HG03439 (cell line): ENCODE measurements around the gene TNFRSF14.
"Not testable (repeated sequence)": the region's sequence is repeated elsewhere in the genome, so short reads cannot be mapped to it uniquely, and the experiment has no call there.

ENCODE experiments used
- ATAC-seq: cut with Tn5 transposase; IDR thresholded peaks from one replicate; pipeline ENCODE4 v1.9.1; 2021; ENCODE audit warnings: mild to moderate bottlenecking, moderate library complexity; ENCODE audit not compliant: unreplicated experiment

The TNFRSF14 gene

GRCh38 chr1:2538376-2538775 is 17.8 kb upstream of the TNFRSF14 start:
- ATAC-seq: no peak

- ATAC-seq: no peak
These were observed 17.3 kb upstream of the TNFRSF14 start for GRCh38 chr1:2538872-2539271.

DNA sequence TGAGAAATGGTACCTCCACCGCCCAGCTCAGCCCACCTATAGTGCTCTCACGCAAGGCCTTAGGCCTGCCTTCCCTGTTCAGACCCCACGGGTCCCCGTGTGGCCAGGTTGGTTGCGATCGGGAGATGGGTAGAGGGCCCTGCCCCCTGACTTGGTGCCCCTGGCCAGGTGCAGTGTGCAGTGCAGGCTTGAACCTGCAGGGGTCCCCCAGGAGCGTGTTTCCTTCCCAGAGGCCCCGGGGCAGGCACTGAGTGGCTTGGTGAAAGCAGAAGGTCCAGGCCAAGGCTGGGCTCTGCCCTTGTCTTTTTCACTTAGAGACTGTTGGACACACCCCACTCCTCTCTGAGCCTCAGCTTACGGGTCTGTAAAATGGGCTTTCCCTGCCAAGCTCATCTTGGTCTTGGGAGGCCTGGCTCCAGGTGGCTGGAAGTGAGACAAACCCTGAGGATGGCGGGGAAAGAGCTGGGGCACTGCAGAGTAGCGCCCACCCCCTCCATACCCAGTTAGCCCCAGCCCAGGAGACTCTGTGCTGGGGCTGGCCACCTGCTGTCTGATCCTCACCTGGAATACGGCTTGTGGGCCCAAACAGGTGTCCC is 16.8 kb upstream of the TNFRSF14 start:
- ATAC-seq: no peak

DNA sequence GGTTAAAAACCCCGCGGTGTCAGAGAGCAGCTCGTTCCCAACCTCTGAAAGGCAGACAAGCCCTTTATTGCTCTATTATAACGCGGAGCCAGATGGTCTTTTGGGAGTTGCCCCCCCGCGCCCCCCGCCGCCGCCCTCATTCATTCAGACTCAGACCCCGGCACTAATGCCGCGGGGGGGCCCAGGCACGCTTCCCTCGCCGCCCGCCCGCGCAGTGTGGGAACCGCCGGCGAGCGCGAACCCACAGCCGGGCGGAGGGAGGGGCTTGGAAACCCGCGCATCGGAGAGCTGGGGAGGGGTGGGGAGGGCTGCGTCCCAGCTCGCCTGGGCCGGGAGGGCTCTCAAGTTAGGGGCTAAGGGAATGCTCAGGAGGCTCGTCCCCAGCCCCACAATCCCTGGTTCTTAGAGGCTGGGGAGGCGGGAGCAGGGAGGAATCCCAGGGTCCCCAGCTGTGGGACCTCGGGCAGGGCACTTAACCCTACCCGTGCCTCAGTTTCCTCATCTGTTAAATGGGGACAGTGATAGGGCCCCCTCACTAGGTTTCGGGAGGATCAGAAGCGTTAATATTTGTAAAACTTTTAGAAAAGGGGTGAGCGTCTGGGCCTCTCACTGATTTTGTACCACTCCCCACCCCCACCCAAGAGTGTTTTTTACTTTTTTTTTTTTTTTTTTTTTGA is 15.2 kb upstream of the TNFRSF14 start:
- no peak for ATAC-seq

DNA sequence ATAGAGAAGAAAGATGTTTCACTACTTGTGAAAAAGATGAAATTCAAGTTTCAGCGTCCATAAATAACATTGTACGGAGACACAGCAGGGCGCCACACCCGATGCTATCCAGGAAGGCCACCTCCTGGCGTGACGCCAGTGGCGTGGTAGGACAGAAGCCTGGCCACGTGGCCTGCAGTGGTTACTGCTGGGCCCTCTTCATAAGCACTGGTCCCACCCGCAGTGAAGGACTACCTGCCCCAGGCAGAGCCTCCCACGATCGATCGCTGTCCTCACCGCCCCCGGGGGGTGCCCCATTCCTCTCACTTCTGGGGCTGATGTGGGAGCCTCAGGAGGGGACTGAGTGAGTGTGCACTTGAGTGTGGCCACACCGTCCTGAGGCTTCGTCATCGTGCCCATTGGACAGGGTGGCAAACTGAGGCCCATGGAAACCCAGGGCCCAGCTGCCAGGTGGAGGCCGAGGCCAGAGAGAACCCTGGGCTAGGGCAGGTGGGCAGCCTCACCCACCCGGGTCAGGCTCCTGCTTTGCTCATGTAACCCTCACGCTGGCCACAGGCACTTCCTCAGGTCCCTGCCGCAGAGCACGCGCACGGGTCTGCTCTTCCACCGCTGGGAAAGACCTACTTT is 14.4 kb upstream of the TNFRSF14 start:
- no peak for ATAC-seq

DNA sequence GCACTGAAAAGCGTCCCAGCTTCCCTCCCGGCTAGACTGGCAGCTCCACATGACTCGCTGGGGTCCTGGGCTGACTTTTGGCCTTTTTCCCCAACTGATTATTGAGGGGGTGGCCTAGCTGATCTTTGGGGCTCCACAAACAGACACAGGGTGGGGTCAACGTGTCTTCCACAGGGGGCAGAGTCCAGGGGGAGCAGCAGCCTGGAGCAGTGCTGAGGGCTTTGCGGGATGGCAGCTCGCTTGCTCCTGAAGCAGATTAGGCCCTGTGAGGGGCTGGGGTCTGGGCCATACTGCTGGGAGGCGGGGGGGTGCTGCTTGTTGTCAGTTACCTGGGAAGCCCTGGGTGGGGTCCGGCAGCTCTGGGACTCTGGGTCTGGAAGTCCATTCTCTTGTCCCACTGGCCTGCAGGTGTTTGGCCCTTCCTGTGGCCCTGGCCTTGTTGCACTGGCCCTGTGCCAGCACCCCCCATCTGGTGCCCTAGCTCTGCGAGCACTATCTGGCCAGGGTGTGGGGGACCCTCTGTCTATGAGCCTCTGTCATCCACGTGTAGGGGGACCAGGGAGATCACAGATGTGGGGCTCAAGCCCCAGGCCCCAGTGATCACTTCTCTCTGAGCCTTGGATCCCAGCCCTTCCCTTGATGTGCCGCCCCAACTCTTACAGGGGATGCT is 13.8 kb upstream of the TNFRSF14 start:
- no peak for ATAC-seq

GRCh38 chr1:2543543-2544092 is 12.6 kb upstream of the TNFRSF14 start:
- no peak for ATAC-seq

GRCh38 chr1:2544093-2544874 is 11.9 kb upstream of the TNFRSF14 start:
- ATAC-seq: no peak

- no peak for ATAC-seq
These were observed 11.1 kb upstream of the TNFRSF14 start for GRCh38 chr1:2544875-2545640.

- ATAC-seq: peak; percentile 30
These were observed 10.2 kb upstream of the TNFRSF14 start for GRCh38 chr1:2545754-2546514.

GRCh38 chr1:2546515-2547209 is 9.5 kb upstream of the TNFRSF14 start:
- ATAC-seq: peak; percentile 34

DNA sequence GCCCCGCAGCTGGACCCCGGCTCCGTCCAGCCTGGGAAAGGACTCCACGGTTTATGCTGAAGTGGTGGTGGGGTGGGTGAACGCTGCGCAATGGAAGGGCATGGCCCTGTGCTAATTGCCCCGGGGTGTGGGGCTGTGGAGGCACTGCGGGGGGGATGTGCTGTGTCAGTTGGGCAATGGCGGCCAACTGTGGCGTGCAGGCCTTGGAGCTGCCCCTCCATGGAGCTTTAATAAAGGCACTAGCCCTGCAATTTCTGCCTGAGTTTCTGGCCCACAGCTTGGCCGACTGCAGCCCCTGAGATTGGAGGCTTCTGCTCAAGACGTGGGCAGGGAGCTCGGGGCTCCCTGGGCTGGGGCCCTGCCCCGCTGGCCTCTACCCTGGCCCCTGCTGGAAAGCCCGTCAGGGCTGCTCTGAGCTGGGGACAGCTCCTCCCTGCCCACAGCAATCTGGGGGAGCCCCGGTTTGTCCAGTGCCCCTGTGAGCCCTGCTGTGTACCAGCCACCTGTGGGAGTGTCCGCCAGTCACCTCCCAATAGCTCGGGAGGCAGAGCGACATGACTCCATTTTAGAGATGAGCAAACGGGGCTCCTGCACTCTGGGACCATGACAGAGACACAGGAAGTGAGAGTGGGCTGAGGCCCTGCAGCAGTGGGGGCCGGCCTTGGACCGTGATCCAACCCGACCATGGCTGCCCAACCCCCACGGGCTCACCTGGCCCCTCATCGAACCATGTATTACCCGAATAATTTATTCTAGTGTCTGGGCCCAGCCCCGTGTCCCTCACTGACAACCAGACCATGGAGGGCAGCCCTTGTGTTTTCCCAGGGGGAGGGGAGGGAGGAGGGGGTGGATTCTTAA is 8.7 kb upstream of the TNFRSF14 start:
- ATAC-seq: no peak

DNA sequence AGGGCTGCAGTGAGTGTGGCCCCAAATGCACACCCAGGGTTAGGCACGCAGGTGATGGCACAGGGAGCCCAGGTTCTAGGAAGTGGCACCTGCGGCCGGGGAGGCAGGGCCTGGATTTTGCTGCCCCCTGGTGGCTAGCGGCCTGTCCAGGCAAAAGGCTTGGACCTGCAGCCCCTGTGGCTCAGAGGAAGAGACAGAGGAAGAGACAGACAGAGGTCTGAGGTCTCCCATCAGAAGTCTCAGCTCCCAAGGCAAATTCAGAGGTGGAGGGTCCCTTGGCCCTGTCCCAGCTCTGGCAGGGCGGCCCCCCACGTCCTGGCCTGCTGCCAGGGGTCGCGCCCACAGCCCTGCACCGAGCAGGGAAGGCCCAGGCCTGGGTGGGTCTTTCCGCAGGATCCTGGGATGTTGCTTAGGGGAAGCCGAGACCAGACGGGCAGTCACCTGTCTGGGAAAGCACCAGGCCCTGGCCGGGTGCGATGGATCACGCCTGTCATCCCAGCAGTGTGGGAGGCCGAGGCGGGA is 8.0 kb upstream of the TNFRSF14 start:
- ATAC-seq: peak; percentile 12

DNA sequence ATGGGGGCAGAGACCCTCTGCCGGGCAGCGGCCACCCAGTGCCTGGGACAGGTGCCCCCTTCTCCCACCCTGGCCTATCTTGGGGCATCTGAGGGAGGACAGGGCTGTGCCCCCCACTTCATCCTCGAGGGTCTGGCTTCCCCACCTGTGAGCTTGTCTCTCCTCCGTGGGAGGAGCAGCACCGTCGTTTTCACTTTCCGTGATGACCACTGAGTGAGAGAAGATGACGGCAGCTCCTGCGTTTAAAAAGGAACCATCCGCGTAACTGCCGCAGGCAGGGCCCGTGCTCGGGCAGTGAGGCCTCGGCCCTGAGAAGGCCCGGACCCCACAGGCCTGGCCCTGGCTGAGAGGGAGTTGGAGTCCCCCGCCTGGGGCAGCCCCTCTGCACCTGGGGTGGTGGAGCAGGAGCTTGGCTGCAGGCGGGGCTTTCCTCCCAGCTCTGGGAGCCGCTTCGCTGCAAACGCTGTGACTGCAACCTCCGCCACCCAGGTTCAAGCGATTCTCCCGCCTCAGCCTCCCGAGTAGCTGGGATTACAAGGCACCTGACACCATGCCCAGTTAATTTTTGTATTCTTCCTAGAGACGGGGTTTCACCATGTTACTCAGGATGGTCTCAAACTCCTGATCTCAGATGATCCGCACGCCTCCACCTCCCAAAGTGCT is 6.7 kb upstream of the TNFRSF14 start:
- ATAC-seq: not testable (repeated sequence)

- not testable (repeated sequence) for ATAC-seq
These were observed 5.8 kb upstream of the TNFRSF14 start for GRCh38 chr1:2550309-2550861.

DNA sequence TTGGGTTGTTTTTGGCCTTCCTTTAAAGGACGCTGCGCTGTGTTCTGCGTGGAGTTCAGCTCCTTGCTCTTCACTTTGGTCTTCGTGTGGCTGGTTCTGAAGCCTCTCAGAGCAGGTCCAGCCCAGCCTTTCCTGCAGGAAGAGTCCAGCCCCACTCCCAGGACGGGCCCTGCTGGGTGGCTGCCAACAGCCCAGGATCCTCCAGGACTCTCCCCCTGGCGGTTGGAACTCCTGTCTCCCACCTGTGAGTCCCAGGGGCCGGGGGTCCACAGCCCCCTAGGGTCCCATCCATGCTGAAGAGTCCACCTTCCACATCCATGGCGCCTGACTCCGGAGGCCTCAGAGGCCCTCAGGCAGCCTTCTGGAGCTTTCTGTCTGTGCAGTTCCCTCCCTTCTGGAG is 4.6 kb upstream of the TNFRSF14 start:
- ATAC-seq: not testable (repeated sequence)

GRCh38 chr1:2552189-2552588 is 4.0 kb upstream of the TNFRSF14 start:
- ATAC-seq: no peak
